K562 (cell line): Measurements from ENCODE around the gene BACH1. TPM values are rescaled to one million over a fixed set of nuclear protein-coding genes. Genes with fewer than 3 reads are reported as not detected.

Source experiments
- ARID1B ChIP-seq: fragments of 450-650 bp; IDR thresholded peaks from 2 replicates; pipeline ENCODE4 v1.6.1; 2016; ENCODE audit warnings: antibody characterized with exemption, mild to moderate bottlenecking, inconsistent platforms
- CXXC5 ChIP-seq: fragments of 250-450 bp; sonication (Bioruptor Pico); IDR thresholded peaks from 2 replicates; pipeline ENCODE4 v1.8.0; 2022; ENCODE audit warnings: inconsistent platforms, mild to moderate bottlenecking, moderate library complexity
- FOXP1 ChIP-seq: sonication (generic); formaldehyde crosslinking; IDR thresholded peaks from 2 replicates; pipeline ENCODE4 v1.8.0; 2022; ENCODE audit warnings: mild to moderate bottlenecking, missing genetic modification reagents
- HDAC1 ChIP-seq, 2 experiments: fragments of 450-650 bp; IDR thresholded peaks; 2 replicates each; pipeline ENCODE4 v1.6.1; 2016 to 2017; ENCODE audit warnings: inconsistent platforms in 1 of 2, mild to moderate bottlenecking in 1 of 2, moderate library complexity in 1 of 2
- MAZ ChIP-seq, 2 experiments: fragments of 450-650 bp in 1 of 2; sonication (generic) in 1 of 2; formaldehyde crosslinking; IDR thresholded peaks in 1 of 2; conservative IDR thresholded peaks in 1 of 2; 2 replicates each; pipeline versions ENCODE4 v1.4.0 to v1.5.0; 2020; ENCODE audit warnings: mild to moderate bottlenecking in 1 of 2, missing genetic modification reagents in 1 of 2
- MEF2D ChIP-seq: conservative IDR thresholded peaks from 2 replicates; pipeline ENCODE4 v1.6.1; 2016; ENCODE audit warnings: low read depth, missing genetic modification characterization, missing compliant biosample characterization
- NCOA6 ChIP-seq: fragments of 450-650 bp; IDR thresholded peaks from 2 replicates; pipeline ENCODE4 v1.6.1; 2017; ENCODE audit warnings: mild to moderate bottlenecking
- NCOR1 ChIP-seq: fragments of 450-650 bp; IDR thresholded peaks from 2 replicates; pipeline ENCODE4 v1.6.1; 2016; ENCODE audit warnings: mild to moderate bottlenecking, moderate library complexity
- NFIX ChIP-seq: fragments of 250-450 bp; sonication (Bioruptor Pico); IDR thresholded peaks from 2 replicates; pipeline ENCODE4 v1.4.0; 2020; ENCODE audit warnings: low read depth, mild to moderate bottlenecking, moderate library complexity
- TAF9B ChIP-seq: fragments of 450-650 bp; IDR thresholded peaks from 2 replicates; pipeline ENCODE4 v1.6.1; 2018; ENCODE audit warnings: mild to moderate bottlenecking; ENCODE audit not compliant: partially characterized antibody
- TRIM24 ChIP-seq, 2 experiments: fragments of 450-650 bp; IDR thresholded peaks; 2 replicates each; pipeline ENCODE4 v1.6.1; 2016
- polyA plus RNA-seq, 8 experiments: library from polyadenylated mRNA; depleted of rRNA in 4 of 8; stranded (reverse) in 5 of 8; unstranded in 3 of 8; fragments of >200 nt; fragmentation: Nextera tagmentation in 2 of 8; fragmentation: Illumina TruSeq in 1 of 8; extraction: Ambion mirVana in 2 of 8; extraction: Trizol in 1 of 8; gene quantifications; 2 replicates each; pipeline versions ENCODE4 v1.2.1 to v1.2.3, GENCODE V29; 2011 to 2014; ENCODE audit warnings: inconsistent platforms in 1 of 8, missing spikeins in 1 of 8
- total RNA-seq, 7 experiments: library from RNA; depleted of rRNA in 6 of 7; stranded (reverse); fragments of >200 nt in 6 of 7; fragmentation: Illumina TruSeq in 2 of 7; extraction: Trizol in 2 of 7; gene quantifications; 2 replicates each; pipeline versions ENCODE4 v1.2.1 to v1.2.3, GENCODE V29; 2011 to 2021; ENCODE audit warnings: low replicate concordance in 1 of 7
- TF ChIP-seq, protein P1 (sequence below): fragments of 450-650 bp; IDR thresholded peaks from 2 replicates; pipeline ENCODE4 v1.6.1; 2016; ENCODE audit warnings: mild to moderate bottlenecking, moderate library complexity
- TF ChIP-seq, protein P2 (sequence below): IDR thresholded peaks from 2 replicates; pipeline ENCODE4 v1.6.1; 2012; ENCODE audit warnings: low read depth, low read length, improper control_type of control experiment, borderline replicate concordance

BACH1 gene
- total and polyA plus RNA-seq, 9 of the 15 experiments (the other 6 are each of a cell fraction or from before 2014, with no cell fraction given) = 10.6 to 58.5 (median 28.6) TPM

DNA sequence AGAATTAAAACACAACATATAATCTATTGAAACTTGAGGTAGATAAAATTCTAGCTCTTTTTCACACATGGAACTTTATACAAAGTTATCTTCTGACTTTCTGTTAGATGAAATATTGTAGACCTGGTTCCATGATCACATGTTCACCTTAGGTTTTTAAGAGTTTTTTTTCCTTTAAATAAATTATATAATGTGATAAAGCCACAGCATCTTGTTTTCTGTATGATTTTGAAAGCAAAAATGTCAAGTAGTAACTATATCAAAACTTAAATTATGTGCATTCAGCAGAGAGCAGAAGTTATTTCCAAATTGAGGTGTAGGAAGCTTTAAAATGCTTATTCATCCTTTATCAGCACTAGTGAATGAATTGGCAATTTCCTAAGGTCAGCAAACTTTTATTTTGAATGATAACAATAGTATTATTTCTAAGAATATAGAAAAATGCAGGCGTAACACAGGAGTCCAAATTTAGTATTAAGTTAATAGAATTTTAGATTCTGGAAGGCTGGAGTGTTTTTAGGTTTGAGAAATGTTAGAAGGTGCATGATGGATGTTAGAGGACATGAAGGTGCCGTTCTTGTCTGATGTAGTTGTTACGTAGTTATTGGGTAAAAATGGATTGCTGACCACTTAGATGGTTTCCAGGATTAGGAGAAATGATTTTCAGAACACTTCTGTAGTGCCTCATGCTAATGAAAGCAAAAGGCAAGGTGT is 17.5 kb downstream of the BACH1 start (continued):
- TF ChIP-seq, protein P1, sequence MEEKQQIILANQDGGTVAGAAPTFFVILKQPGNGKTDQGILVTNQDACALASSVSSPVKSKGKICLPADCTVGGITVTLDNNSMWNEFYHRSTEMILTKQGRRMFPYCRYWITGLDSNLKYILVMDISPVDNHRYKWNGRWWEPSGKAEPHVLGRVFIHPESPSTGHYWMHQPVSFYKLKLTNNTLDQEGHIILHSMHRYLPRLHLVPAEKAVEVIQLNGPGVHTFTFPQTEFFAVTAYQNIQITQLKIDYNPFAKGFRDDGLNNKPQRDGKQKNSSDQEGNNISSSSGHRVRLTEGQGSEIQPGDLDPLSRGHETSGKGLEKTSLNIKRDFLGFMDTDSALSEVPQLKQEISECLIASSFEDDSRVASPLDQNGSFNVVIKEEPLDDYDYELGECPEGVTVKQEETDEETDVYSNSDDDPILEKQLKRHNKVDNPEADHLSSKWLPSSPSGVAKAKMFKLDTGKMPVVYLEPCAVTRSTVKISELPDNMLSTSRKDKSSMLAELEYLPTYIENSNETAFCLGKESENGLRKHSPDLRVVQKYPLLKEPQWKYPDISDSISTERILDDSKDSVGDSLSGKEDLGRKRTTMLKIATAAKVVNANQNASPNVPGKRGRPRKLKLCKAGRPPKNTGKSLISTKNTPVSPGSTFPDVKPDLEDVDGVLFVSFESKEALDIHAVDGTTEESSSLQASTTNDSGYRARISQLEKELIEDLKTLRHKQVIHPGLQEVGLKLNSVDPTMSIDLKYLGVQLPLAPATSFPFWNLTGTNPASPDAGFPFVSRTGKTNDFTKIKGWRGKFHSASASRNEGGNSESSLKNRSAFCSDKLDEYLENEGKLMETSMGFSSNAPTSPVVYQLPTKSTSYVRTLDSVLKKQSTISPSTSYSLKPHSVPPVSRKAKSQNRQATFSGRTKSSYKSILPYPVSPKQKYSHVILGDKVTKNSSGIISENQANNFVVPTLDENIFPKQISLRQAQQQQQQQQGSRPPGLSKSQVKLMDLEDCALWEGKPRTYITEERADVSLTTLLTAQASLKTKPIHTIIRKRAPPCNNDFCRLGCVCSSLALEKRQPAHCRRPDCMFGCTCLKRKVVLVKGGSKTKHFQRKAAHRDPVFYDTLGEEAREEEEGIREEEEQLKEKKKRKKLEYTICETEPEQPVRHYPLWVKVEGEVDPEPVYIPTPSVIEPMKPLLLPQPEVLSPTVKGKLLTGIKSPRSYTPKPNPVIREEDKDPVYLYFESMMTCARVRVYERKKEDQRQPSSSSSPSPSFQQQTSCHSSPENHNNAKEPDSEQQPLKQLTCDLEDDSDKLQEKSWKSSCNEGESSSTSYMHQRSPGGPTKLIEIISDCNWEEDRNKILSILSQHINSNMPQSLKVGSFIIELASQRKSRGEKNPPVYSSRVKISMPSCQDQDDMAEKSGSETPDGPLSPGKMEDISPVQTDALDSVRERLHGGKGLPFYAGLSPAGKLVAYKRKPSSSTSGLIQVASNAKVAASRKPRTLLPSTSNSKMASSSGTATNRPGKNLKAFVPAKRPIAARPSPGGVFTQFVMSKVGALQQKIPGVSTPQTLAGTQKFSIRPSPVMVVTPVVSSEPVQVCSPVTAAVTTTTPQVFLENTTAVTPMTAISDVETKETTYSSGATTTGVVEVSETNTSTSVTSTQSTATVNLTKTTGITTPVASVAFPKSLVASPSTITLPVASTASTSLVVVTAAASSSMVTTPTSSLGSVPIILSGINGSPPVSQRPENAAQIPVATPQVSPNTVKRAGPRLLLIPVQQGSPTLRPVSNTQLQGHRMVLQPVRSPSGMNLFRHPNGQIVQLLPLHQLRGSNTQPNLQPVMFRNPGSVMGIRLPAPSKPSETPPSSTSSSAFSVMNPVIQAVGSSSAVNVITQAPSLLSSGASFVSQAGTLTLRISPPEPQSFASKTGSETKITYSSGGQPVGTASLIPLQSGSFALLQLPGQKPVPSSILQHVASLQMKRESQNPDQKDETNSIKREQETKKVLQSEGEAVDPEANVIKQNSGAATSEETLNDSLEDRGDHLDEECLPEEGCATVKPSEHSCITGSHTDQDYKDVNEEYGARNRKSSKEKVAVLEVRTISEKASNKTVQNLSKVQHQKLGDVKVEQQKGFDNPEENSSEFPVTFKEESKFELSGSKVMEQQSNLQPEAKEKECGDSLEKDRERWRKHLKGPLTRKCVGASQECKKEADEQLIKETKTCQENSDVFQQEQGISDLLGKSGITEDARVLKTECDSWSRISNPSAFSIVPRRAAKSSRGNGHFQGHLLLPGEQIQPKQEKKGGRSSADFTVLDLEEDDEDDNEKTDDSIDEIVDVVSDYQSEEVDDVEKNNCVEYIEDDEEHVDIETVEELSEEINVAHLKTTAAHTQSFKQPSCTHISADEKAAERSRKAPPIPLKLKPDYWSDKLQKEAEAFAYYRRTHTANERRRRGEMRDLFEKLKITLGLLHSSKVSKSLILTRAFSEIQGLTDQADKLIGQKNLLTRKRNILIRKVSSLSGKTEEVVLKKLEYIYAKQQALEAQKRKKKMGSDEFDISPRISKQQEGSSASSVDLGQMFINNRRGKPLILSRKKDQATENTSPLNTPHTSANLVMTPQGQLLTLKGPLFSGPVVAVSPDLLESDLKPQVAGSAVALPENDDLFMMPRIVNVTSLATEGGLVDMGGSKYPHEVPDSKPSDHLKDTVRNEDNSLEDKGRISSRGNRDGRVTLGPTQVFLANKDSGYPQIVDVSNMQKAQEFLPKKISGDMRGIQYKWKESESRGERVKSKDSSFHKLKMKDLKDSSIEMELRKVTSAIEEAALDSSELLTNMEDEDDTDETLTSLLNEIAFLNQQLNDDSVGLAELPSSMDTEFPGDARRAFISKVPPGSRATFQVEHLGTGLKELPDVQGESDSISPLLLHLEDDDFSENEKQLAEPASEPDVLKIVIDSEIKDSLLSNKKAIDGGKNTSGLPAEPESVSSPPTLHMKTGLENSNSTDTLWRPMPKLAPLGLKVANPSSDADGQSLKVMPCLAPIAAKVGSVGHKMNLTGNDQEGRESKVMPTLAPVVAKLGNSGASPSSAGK = 0 out of 2 replicates have a peak, but pooled peaks have one; percentile 26
- TF ChIP-seq FOXP1 (CRISPR knock-in tag) = no peak
- peak in 1 of 2 experiments; percentile 35; a peak in 2 of 4 replicates for TF ChIP-seq TRIM24 (IDR thresholded peaks at IDR 0.05)
- TF ChIP-seq, protein P2, sequence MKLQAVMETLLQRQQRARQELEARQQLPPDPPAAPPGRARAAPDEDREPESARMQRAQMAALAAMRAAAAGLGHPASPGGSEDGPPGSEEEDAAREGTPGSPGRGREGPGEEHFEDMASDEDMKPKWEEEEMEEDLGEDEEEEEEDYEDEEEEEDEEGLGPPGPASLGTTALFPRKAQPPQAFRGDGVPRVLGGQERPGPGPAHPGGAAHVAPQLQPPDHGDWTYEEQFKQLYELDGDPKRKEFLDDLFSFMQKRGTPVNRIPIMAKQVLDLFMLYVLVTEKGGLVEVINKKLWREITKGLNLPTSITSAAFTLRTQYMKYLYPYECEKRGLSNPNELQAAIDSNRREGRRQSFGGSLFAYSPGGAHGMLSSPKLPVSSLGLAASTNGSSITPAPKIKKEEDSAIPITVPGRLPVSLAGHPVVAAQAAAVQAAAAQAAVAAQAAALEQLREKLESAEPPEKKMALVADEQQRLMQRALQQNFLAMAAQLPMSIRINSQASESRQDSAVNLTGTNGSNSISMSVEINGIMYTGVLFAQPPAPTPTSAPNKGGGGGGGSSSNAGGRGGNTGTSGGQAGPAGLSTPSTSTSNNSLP = peak; percentile 40; the same call in 1 of the 2 replicates
- peak; percentile 24; the same call in 1 of the 2 replicates for TF ChIP-seq CXXC5 (CRISPR knock-in tag)
- TF ChIP-seq NFIX = no peak
- TF ChIP-seq TAF9B = peak; percentile 31
- 0 out of 2 replicates have a peak, but pooled peaks have one; percentile 46 for TF ChIP-seq MEF2D (tag)
- peak; percentile 35; the same call in 1 of the 2 replicates for TF ChIP-seq NCOR1
- peak in 1 of 2 experiments; percentile 43; a peak in 1 of 4 replicates for TF ChIP-seq HDAC1 (IDR thresholded peaks at IDR 0.05)
- TF ChIP-seq MAZ (CRISPR knock-in tag; conservative IDR thresholded peaks at IDR 0.05 in 1 of 2, IDR thresholded peaks at IDR 0.05 in 1 of 2) = no peak
- no peak for TF ChIP-seq NCOA6
- TF ChIP-seq ARID1B = peak; percentile 84
